GM21390 (cell line): ENCODE data around the gene EFNA5.

ENCODE experiments used
- ATAC-seq: cut with Tn5 transposase; IDR thresholded peaks from one replicate; pipeline ENCODE4 v1.9.1; 2021; ENCODE audit not compliant: unreplicated experiment

Gene EFNA5

DNA sequence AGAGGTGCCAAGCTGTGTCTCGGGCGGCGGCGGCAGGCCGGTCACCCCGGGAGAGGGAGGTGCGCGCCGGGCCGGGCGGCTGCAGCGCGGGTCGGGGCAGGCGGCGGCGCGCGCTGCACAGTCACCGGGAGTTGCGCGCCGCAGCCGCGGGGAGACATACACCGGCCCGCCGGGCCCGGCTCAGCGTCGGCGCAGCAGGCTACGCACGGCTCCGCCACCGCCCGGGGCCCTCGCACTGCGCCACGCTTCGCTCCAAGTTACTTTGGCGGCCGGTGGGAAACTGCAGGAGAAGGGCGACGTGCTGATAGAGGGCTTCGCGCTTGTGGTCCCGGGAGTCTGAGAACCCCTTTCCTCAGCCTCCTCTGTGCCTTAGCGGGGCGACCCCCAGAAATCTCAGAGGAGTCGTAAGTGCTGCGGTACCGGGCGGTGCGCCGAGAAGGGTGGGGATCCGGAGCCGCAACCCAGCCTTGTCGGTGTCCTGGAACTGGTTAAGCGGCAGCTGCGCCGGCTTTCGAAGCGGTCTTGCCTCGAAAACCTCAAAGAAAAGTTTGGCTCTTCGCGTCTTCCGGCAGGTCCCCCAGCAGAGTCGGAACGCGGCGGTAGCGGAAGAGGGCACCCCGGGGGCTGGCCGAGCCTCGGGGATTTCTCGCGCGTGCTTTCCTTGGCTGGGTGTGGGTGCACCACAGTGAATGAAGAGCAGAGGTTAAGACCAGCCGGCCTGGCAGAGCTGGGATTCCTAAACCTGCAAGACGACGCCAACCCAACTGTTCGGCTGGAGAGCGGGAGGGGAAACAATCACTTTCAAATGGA, at the start of gene EFNA5:
EFNA5 (minus strand) TSS at position 6 of the 810 bp plus-strand sequence.
- ATAC-seq = peak; percentile 44

DNA sequence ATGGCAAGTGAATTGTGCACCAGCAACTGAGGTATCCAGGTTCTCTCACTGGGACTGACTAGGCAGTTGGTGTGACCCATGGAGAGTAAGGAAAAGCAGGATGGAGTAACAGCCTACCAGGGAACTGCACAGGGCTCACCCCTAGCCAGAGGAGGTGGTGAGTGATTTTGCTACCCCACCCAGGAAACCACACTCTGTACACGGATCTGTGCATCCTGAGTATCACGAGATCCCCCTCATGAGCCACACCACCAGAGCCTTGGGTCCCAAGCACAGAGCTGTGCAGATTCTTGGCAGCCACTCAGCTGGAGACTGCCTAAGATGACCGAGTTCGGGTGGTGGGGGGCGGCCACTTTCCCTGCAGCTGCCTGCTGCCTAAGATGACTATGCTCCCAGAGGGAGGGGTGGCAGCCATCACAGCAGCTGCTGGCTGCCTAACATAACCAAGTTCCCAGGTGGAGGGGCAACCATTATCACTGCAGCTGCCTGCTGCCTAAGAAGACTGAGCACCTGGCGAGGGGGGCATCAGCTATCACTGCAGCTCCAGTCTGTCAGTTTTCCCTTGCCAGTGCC, 48.4 kb upstream of the EFNA5 start:
- no peak for ATAC-seq

DNA sequence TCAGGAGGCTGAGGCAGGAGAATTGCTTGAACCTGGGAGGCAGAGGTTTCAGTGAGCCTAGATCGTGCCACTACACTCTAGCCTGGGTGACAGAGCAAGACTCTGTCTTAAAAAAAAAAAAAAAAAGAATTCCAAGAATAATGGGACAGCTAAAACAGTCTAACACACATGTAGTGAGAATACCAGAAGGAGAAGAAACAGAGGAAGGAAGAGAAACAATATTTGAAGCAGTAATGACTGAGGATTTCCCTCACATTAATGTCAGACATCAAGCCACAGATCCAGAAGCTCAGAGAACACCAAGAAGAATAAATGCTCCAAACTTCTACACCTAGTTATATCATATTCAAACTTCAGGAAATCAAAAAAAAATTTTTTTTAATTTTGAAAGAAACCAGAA, 47.1 kb upstream of the EFNA5 start:
- ATAC-seq = no peak

DNA sequence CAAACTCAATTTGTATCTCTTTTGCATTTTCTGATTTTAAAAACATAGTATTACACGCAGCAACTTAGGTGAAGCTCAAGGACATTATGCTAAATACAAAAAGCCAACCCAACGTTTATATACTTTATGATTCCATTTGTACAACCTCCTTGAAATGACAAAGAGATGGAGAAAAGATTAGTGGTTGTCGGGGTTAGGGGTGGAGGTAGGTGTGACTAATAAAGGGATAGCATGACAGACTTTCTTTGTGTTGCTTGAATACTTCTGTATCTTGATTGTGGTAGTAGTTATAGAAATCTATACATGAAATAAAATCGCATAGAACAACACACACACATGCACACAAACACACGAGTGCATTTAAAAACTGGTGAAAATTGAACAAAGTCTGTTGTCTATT, 42.5 kb upstream of the EFNA5 start:
- ATAC-seq = no peak

DNA sequence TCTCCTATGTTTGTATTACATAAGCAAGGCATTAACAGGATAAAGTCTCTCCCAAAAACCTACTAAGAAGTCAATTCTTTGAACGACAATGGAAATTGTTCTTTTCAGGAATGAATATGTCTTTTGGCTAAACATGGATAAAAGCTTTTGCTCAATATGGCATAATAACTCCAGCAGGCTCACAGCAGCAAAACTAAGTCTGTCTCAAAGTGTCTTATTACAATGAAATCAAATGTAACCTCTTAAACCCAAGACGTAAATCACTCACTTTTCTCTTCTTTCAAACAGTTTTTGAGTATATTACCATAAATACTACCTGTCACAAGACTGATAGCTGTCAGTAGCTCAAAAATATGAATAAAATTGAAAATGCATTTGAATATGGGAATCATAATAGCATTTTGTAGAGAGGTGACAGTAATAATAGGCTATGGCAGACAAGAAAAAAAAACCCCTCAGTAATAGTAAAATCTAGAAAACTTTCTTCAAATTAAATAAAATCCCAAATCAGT, 41.7 kb upstream of the EFNA5 start:
- no peak for ATAC-seq

DNA sequence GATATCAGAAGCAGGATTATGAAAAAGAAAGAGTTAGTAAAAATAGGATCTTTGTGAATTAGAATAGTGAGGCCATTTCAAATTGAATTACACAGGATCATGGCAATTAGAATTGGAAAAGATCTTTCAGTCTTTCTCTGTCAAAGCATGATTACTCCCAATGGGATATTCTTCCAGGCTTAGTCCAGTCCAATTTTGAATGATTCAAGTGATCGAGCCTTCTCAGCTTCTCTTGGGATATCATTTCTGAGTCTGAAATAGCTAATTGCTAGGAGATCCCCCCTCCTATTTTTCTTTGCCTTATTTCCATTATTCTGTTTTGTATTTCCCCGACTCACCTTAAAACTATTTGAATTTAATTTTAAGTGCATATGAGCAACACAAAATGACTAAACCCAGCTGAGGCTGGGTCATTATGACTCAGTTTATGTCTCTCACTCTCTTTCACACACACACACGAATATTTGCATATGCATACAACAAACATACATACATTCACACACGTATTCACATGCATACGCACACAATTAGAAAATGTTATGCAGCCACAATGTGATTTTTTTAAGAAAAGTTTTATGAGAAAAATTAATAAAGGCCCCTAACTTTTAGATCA, 34.8 kb upstream of the EFNA5 start:
- no peak for ATAC-seq

DNA sequence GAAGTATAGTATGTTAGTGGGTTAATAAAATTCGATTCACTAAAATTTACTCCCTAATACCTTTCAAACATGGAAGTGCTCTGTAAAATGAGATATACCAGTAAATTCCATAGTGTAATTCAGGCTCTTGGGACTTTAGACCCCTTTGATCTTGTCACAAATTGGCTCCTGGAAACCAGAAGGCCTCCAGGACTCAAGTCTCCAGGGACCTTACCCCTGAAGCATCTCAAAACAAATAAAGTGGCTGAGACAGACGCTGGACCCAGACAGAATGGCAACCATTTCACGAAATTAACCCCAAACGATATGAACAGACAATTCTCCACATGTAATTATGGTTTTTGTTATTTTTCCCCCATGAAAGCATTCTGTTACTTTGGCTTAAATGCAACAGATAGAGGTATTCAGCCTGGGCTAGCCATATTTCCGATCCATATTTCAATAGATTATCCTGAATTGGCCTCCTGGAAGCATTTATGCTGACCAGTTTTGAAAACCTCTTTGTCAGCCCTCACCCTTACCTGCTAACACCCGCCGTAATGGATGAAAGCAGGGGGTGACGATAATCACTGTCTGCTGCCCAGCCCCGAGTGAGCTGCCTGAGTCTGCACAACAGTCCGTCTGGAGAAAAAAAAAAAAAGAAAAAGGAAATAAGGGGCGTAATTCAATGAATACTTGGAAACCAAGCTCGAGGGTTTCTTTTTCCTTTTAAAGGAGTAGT, 34.1 kb upstream of the EFNA5 start:
- no peak for ATAC-seq

DNA sequence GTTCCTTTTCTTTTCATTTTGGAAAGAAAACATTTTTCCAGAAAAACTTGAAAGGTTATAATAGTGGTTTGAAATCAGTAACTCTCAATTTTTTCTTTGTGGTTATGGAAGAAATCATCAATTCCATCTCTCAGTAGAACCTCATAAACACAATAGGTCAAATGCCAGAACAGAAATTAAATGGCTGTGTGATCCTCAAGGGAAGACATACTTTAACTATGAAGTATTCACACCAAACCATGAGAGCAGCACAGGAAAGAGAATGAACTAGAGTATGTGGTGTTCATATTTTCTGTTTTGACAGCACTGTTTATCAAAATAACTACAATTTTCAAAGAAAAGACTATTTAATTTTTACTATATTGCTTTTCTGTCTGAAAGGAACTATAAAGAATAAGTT, 29.7 kb upstream of the EFNA5 start:
- ATAC-seq = no peak

DNA sequence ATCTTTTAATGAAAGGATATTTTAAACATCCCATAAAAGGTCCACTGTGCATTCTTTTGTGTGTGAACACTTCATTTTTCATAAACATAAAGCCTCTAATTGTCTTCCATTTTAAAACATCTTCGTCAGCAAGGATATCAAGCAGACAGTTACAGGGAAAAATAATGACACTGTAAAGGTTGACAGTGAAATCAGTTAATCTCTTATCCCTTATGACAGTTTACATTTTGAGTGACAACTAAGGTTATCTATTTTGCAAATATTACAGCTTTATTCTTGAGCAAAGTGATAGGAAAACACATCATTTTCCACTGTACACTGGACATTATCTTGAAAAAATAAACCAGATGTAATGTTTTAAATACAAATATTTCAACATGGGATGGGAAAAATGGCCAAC, 28.7 kb upstream of the EFNA5 start:
- no peak for ATAC-seq

DNA sequence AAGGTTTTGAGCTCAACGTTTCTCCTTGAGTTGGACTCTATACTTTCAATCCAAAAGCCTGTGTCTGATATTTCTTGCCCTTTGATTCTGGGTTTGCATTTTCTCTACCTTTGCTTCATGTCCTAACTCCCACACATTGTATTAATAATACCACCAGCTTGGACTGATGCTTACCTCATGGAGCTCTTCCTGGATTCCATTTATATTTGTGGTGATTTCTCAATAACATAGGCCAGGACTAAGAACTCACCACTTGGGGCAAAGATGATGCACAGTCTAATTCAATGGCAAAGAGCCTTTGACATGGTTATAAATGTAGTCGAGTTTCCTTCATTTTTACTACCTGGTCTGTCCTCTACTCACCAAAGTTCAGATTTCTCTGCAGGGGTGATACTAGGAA, 27.5 kb upstream of the EFNA5 start:
- no peak for ATAC-seq

DNA sequence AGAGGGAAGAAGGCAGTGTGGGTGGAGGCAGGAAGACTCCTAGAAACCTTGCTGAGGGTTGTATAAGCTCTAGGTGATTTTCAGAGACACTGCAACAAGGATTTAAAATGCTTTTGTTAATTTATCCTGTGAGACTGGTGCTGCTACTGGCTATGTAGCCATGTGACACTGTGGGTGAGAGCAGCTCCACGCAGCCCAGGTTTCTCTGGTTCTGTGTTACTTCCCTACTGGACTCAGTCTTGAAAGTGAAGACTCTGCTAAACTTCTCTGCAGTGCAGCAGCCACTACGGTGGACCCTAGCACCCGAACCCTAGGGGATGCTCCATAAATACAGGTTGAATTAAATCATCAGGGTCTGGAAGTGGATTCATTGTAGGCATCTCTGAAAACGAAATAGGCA, 25.8 kb upstream of the EFNA5 start:
- ATAC-seq = no peak

DNA sequence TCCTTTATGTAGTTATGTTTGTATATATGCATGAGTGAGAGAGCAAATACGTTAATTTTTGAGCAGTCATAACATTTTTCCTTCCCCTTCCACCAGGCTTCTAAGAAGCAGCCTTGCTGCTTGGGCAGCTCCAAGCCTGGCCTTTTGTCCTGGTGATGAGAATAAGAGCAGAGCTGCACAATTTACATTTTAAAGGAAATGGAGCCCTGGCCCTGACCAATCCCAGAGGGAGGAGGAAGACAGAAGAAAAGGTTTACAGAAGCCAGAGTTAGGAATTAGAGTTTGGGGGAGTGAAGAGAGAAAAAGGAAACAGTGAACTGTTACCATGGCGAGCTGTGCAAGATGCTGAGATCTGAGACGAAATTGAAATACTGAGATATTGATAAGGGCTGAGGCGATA, 25.3 kb upstream of the EFNA5 start:
- no peak for ATAC-seq

DNA sequence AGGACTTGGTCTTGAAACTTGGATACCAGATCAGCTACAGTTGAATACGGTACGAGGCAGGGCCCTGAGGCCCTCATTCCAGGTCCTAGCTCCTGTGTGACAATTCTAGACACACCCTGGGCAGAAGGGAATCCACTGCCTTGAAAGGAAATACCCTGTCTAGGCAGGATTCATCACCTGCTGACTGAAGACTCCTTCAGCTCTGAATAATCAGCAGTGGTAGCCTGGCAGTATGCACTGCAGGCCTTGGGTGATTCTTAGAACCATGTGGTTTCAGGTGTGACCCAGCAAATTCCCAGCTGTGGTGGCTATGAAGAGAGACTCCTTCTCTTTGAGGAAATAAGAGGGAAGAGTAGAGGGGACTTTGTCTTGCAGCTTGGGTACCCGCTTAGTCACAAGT, 17.2 kb upstream of the EFNA5 start:
- ATAC-seq = no peak

DNA sequence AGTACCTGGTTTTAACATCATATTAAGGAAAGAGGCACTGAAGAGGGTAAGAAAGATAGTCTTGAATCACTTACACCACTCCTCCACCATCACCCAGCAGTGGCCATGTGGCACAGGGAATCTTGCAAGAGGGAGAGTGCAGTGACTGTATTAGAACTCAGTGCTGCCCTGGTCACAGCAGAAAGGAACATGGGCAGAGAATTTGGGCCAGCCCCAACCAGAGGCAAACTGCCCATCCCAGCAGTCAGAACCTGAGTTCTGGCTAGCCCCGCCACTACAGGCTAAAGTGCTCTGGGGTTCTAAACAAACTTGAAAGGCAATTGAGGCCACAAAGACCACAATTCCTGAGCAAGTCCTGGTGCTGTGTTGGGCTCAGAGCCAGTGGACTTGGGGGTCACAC, 16.7 kb upstream of the EFNA5 start:
- ATAC-seq = no peak

DNA sequence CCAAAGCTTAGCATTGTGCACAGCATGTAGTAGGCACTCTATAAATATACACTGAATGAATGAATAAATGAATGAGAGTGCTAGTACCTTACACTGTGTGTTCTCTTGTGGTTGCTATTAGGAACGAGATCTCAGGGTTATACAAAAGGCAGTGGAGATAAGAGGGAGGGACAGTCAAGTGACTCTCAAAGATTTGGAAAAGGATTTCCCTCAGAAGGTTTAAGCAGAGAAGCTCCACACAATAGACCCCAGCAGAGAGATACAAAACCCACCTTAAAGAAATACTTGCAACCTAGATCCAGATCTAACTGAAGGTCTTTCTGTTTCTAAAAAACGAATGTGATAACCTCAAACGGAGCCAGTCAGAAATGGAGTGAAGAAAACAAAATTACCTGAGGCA, 11.8 kb upstream of the EFNA5 start:
- no peak for ATAC-seq

DNA sequence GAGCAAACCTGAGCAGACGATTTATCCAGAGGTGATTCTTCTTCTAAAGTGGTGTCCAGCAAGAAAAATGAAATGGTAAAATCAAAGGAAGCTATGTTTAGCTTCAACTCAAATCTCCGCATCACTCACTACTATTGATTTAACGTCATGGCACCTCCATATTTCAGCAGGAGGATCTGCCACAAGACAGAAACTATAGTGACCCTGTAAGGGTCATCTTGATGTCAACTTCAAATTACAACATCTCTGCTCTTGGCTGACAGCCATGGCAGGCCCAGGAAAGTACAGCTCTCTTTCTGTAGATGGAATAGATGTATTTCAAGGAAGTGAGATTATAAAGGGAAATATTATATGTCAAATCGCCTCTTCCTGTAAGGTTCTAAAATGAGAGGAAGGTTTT, 10.1 kb upstream of the EFNA5 start:
- ATAC-seq = no peak

DNA sequence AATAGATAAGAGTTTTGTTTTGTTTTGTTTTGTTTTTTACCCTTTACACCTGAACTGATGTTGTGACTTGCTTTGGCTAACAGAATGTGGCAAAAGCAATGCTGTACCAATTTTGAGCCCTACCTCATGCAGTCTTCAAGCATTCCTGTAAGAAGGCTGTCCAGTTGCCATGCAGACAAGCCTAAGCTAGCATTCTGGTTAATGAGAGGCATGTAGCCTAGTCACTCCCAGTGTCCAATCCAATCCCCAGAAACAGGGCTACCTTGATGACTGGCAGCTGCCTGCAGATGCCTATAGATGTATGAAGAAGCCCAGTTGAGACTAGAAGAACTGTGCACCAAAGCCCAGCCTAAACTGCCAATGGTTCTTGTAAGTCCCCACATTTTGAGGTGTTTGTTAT, 9.4 kb upstream of the EFNA5 start:
- no peak for ATAC-seq

DNA sequence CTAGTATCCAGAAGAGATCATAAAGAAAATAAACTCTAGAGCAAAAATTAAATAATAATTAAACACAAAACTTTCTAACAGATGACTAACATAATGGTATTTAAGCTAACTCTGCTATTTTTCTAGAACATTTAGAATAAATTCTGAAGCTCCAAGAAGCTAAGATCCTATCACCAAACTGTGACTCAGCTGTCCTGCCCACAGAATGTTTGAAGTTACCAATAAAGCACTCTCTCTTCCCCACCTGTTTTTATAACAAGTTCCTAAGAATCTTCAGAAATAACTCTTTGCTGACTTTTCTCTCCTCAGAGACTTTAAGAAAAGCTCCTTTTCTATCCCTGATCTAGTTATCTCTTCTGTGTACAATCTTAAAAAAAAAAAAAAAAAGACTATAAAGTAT, 6.0 kb upstream of the EFNA5 start:
- no peak for ATAC-seq

DNA sequence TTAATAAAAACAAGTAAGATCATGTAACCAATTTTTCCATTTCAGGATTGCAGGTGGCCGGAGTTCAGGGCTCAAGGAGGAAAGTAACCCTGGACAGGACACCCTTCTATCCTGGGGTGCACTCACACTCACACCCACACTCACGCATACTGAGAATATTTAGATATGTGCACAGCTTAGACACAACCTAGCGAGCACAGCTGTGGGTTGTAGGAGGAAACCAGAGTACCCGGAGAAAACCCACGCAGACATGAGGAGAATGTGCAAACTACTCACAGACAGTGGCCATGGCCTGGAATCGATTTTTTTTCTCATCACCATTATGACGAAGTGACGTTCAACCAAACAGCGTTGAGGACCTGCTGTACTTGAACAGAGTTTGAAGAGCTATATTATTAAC, 4.5 kb upstream of the EFNA5 start:
- no peak for ATAC-seq

DNA sequence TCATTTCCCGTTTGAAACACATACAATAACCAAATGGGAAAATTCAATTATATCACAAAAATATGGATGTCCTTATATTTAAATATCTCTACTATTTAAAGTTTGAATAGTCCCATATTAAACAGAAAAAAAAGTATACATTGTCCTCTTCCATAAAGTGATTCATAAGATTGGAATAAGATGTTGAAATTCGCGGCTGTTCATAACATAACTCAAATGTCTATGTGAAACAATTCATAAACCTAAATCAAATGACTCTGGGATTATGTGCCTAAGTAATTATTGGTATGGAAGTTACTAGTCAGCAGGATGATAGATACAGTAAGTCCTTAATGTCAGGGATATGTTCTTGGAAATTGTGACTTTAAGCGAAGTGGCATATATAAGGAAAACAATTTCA, 3.9 kb upstream of the EFNA5 start:
- no peak for ATAC-seq

DNA sequence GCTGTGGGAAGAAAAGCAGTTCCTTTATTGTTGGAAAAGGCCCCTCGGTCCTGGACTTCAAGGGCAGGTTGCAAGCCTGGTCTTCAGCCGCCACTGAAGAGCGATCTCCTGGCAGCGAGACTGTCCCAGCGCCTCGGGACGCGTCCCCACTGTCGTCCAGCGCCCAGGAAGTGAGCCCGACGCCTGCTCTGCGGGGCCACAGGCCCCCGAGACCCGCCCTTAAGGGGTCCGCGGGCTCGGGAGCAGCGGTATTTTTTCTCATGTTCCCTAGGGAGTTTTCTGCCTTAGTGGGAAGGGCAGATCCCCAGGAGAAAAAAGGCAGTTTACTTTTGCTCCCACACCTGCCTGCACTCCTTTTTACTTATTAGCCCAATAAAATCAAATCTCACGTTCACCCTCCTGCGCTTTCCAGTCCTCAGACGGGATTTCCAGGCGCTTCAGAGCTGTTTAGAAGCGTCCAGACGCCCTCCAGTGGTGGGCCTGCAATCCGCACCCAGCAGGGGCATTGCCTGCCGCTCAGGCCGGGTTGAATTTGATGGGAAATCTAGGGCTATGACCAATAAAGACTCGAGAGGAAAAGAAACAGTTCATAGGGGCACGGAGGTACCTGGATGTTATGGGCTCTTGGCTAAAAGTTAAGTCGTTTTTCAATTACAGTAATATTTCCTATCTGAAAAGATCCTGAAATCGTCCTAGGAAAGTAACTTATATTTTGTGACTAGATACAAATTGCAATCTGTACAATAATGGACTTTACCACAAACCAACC, 2.8 kb upstream of the EFNA5 start:
- peak; percentile 63 for ATAC-seq
